Osteoblast (primary cell): ENCODE results near the gene SELENOO. TPM values are rescaled to one million over a fixed set of nuclear protein-coding genes. Genes with fewer than 3 reads are reported as not detected.

Experiments
- DNase-seq: peaks from one replicate; pipeline ENCODE4 v3.0.0; 2011; ENCODE audit warnings: low spot score, mixed read lengths; ENCODE audit not compliant: insufficient read length; ENCODE audit errors: missing footprints
- H2AFZ ChIP-seq: 2 replicates; pipeline ENCODE4 v1.6.0; 2011; ENCODE audit warnings: mild to moderate bottlenecking, low read length
- H3K27ac ChIP-seq: 2 replicates; pipeline ENCODE4 v1.5.1; 2011; ENCODE audit warnings: mild to moderate bottlenecking, low read depth, low read length, moderate library complexity
- H3K27me3 ChIP-seq: 2 replicates; pipeline ENCODE4 v1.6.0; 2012; ENCODE audit warnings: mild to moderate bottlenecking, control low read depth, inconsistent platforms, low read length, moderate library complexity; ENCODE audit not compliant: insufficient read depth
- H3K36me3 ChIP-seq: 2 replicates; pipeline ENCODE4 v1.5.1; 2011; ENCODE audit warnings: mild to moderate bottlenecking, low read length, control low read depth, moderate library complexity; ENCODE audit not compliant: insufficient read depth
- H3K4me1 ChIP-seq: 2 replicates; pipeline ENCODE4 v1.5.1; 2011; ENCODE audit warnings: mild to moderate bottlenecking, low read length, control low read depth, moderate library complexity; ENCODE audit not compliant: insufficient read depth
- H3K4me2 ChIP-seq: 2 replicates; pipeline ENCODE4 v1.6.0; 2011; ENCODE audit warnings: mild to moderate bottlenecking, low read length; ENCODE audit not compliant: insufficient read depth
- H3K4me3 ChIP-seq: fragments of 200-600 bp; sonication (generic); 3 replicates; pipeline ENCODE4 v1.5.1; 2012; ENCODE audit warnings: mild to moderate bottlenecking, low read length, inconsistent platforms; ENCODE audit not compliant: insufficient read depth
- H3K79me2 ChIP-seq: 2 replicates; pipeline ENCODE4 v1.6.0; 2012; ENCODE audit warnings: mild to moderate bottlenecking, low read length, control low read depth, inconsistent platforms; ENCODE audit not compliant: insufficient read depth
- H3K9me3 ChIP-seq: 2 replicates; pipeline ENCODE4 v1.5.1; 2011; ENCODE audit warnings: low read depth, low read length, control low read depth
- H4K20me1 ChIP-seq: 2 replicates; pipeline ENCODE4 v1.6.0; 2012; ENCODE audit warnings: mild to moderate bottlenecking, low read length, control low read depth; ENCODE audit not compliant: insufficient read depth
- total RNA-seq: library from RNA; depleted of rRNA; stranded (reverse); fragments of >200 nt; gene quantifications from 2 replicates; pipeline ENCODE4 v1.2.3, GENCODE V29; 2012
- TF ChIP-seq, protein P1 (sequence below): IDR thresholded peaks from 2 replicates; pipeline ENCODE4 v1.5.1; 2011; ENCODE audit warnings: mild to moderate bottlenecking, low read depth, low read length, moderate library complexity; ENCODE audit errors: extremely low read depth

The SELENOO gene
- total RNA-seq, 1 donor: 15.6 TPM

DNA sequence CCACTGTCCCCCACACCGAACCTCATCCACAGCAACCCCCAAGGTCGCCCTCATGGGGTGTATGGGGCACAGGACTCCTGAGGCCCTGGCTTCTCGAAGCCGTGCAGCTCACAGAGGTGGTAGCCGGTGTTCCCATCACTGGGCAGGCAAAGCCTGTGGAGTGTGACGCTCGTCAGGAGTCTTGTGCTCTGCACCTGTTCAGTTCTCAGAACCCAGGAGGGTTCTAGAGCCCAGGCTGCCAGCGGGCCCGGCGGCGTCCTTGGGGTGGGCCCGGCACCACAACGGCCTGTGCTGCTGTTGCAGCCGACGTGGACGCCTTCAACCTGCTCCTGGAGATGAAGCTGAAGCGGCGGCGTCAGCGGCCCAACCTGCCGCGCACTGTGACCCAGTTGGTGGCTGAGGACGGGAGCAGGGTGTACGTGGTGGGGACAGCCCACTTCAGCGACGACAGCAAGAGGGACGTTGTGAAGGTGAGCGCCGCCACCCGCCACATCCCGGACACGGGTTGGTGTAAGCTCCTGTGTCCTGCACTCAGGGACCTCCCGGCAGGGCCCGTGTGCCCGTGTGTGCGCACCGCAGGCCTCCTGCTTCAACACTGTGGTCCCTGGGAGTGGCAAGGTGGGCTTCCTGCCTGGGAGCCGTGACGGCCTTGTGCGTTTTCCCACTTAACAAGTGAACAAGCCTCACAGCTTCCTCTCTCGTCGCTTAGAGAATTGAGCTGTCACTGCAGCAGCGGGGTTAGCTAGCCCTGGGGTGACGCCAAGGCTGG is 6.6 kb upstream of the SELENOO start:
- Histone ChIP-seq H4K20me1 (peaks cover 20% of the 10 kb centered on the region), H2AFZ (no peak overlapping the region), H3K79me2 (peaks cover 45% of the 10 kb centered on the region), H3K36me3 (peaks cover 16% of the 10 kb centered on the region), H3K4me1 (peaks cover 11% of the 10 kb centered on the region), H3K27me3 (no peaks in the 10 kb centered on the region), H3K9me3 (no peaks in the 10 kb centered on the region), H3K4me2 (no peak overlapping the region), H3K4me3 (no peak overlapping the region), H3K27ac (no peak overlapping the region)
- TF ChIP-seq, protein P1, sequence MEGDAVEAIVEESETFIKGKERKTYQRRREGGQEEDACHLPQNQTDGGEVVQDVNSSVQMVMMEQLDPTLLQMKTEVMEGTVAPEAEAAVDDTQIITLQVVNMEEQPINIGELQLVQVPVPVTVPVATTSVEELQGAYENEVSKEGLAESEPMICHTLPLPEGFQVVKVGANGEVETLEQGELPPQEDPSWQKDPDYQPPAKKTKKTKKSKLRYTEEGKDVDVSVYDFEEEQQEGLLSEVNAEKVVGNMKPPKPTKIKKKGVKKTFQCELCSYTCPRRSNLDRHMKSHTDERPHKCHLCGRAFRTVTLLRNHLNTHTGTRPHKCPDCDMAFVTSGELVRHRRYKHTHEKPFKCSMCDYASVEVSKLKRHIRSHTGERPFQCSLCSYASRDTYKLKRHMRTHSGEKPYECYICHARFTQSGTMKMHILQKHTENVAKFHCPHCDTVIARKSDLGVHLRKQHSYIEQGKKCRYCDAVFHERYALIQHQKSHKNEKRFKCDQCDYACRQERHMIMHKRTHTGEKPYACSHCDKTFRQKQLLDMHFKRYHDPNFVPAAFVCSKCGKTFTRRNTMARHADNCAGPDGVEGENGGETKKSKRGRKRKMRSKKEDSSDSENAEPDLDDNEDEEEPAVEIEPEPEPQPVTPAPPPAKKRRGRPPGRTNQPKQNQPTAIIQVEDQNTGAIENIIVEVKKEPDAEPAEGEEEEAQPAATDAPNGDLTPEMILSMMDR: no peak
- no peak for DNase-seq

DNA sequence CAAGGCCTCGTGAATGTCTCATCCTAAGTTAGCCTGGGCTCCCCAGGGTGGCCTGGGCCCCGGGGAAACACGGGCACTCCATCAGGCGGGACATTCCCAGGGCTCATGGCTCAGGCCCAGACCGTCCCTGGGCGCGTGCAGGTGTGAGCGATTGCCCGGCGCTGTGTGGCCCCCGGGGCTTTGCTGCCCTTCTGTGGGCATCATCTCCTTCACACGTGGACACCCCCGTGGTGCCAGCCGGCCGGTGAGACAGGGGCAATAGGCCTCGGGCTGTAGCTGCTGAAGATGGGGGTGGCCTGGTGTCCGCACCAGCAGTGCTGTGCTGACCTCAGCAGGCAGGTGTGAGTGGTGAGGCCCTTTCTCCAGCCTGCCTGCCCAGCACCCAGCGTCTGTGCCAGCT is 4.6 kb upstream of the SELENOO start:
- Histone ChIP-seq H3K27me3 (no peaks in the 10 kb centered on the region), H4K20me1 (peaks cover 15% of the 10 kb centered on the region), H3K4me2 (no peak overlapping the region), H3K9me3 (no peaks in the 10 kb centered on the region), H3K79me2 (peaks cover 26% of the 10 kb centered on the region), H3K36me3 (peaks cover 16% of the 10 kb centered on the region), H2AFZ (no peak overlapping the region), H3K4me1 (peaks cover 4% of the 10 kb centered on the region), H3K27ac (no peak overlapping the region), H3K4me3 (no peak overlapping the region)
- TF ChIP-seq, protein P1: no peak
- no peak for DNase-seq

DNA sequence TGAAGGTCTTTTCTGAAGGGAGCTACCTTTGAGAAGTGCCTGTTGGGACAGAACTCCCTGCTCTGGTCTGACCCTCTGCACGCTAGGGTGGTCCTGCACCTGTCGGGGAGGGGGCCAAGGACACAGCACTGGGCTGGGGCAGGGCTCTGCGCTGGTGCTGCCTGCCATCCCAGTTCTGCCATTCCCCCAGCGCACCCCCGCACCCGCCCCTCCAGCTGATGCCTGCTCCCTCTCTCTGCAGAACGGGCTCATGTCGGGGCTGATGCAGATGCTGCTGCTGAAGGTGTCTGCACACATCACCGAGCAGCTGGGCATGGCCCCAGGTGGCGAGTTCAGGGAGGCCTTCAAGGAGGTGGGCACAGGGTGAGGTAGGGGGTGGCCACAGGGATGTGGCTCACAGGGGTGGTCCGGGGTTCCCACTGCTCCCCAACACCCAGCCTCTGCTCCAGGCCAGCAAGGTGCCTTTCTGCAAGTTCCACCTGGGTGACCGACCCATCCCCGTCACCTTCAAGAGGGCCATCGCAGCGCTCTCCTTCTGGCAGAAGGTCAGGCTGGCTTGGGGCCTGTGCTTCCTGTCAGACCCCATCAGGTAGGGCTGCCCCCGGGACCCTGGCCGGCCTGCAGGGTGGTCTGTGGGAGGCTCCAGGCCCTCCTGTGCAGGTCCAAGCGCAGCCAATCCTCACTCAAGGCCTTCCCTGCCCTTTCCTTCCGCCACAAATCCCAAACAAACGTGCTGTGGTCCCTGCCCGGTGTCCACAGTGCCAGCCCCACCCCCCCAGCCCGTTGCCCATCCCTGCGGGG is 3.6 kb upstream of the SELENOO start:
- Histone ChIP-seq H3K9me3 (no peaks in the 10 kb centered on the region), H3K4me1 (peaks cover 7% of the 10 kb centered on the region), H3K4me2 (no peak overlapping the region), H2AFZ (no peak overlapping the region), H3K79me2 (peaks cover 26% of the 10 kb centered on the region), H3K27ac (no peak overlapping the region), H4K20me1 (peaks cover 16% of the 10 kb centered on the region), H3K4me3 (no peak overlapping the region), H3K36me3 (peaks cover 16% of the 10 kb centered on the region), H3K27me3 (no peaks in the 10 kb centered on the region)
- TF ChIP-seq, protein P1: no peak
- no peak for DNase-seq
